Stimulated activated CD4-positive, alpha-beta T cell treated with anti-CD3 and anti-CD28 coated beads, TNF-alpha, amount 100 ng/mL, for 48 hours (primary cell): ENCODE data around the gene ADAMTS13.
"Not testable (repeated sequence)": the region's sequence is repeated elsewhere in the genome, so short reads cannot be mapped to it uniquely, and the experiment has no call there.

Experiments used
- DNase-seq, 3 donors: peaks; one replicate each; pipeline ENCODE4 v3.0.0-alpha.2; 2020; ENCODE audit warnings: low read depth in 3 of 3

The ADAMTS13 gene

DNA sequence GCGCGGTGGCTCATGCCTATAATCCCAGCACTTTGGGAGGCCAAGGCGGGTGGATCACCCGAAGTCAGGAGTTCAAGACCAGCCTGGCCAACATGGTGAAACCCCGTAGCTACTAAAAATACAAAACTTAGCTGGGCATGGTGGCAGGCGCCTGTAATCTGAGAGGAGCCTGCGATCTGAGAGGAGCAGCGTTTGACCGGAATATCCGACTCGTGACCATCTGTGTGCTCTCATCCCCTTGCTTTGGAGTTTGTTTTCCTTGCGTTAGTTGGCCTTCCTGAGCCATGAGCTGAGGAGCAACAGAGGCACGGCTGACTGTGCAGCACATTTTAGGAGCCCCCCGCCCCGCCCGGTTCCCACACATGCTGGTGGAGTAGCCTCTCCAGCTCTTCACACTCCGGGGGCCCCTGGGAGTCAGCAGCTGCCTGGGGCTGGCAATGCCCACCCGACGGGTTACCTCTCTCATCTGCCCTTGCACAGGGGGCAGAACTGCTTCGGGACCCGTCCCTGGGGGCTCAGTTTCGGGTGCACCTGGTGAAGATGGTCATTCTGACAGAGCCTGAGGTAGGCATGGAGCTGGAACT is 3.0 kb downstream of the ADAMTS13 start:
- no peak for DNase-seq

DNA sequence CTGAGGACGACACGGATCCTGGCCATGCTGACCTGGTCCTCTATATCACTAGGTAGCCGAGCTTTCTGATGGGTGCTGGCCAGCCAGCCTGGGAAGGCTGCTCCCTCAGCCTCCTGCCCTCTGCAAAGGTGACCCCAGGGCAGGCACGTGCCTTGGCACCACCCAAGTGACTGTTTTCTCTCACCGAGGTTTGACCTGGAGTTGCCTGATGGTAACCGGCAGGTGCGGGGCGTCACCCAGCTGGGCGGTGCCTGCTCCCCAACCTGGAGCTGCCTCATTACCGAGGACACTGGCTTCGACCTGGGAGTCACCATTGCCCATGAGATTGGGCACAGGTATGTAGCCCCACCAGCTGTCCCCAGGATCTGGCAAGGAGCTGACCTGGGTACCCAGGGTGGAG is 3.8 kb downstream of the ADAMTS13 start:
- DNase-seq, result no peak

DNA sequence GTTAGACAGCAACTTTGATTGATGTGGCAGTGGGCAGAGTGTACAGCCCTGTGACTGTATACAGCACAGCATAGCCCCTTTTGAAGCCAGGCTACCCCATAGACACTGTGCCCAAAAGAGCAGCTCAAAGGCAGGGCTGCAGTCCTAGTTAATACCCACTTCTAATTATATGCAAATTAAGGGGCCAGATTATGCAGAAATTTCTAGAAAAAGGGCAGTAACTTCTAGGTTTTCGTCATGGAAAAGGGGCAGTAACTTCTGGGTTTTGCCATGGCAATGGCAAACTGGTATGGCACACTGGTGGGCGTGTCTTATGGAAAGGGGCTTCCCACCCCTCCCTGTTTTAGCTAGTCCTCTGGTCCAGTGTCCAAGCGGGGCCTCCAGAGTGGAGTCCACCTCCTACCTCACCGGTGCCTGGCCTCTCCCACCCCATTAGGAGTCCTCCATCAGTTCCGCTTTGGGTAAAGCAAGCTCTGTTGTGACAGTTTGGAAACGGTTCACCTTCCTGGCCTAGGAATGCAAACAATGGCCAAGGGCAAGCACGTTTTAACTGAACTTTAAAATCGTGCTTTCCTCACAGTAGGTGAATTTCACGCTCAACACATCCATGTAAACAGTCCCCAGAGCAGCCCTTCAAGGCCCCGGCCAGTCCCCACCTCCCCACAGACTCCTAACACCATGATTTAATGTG is 5.6 kb downstream of the ADAMTS13 start:
- DNase-seq, result no peak

GRCh38 chr9:133428617-133429101 is 6.5 kb downstream of the ADAMTS13 start:
- DNase-seq, result no peak

GRCh38 chr9:133429214-133429613 is 7.0 kb downstream of the ADAMTS13 start:
- no peak for DNase-seq

- DNase-seq, result no peak
Observed at GRCh38 chr9:133429641-133430161, 7.5 kb downstream of the ADAMTS13 start.

GRCh38 chr9:133430244-133430643 is 8.1 kb downstream of the ADAMTS13 start:
- DNase-seq, result no peak

DNA sequence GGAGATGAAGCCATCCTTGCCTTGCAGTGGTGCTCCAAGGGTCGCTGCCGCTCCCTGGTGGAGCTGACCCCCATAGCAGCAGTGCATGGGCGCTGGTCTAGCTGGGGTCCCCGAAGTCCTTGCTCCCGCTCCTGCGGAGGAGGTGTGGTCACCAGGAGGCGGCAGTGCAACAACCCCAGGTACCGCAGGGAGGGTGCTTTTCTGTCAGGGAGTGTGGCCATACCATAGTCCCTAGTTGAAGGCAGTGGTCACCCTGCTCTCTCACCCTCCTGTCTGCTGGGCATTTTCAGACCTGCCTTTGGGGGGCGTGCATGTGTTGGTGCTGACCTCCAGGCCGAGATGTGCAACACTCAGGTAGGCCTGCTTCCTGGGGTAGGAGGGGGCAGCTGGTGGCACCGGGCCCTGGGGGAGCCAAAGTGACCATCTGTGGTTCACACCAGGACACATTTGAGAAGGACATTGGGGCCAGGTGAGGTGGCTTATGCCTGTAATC is 11.2 kb downstream of the ADAMTS13 start:
- DNase-seq, result no peak

DNA sequence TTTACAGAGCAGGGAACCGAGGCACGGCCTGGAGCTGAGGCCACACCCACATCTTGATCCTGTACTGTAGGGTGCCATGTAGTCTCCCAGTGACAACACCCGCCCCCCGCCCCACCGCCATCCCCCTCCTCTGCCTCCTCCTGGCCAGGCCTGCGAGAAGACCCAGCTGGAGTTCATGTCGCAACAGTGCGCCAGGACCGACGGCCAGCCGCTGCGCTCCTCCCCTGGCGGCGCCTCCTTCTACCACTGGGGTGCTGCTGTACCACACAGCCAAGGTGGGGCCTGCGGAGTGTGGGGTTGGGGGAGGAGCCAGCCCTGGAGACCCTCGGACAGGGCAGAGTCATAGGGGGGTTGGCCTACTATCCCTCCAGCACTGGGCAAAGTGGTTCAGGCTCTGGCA is 14.5 kb downstream of the ADAMTS13 start:
- no peak for DNase-seq

GRCh38 chr9:133437753-133438531 is 15.8 kb downstream of the ADAMTS13 start:
- DNase-seq, result no peak

GRCh38 chr9:133439337-133439736 is 17.2 kb downstream of the ADAMTS13 start:
- no peak for DNase-seq

GRCh38 chr9:133440874-133441273 is 18.7 kb downstream of the ADAMTS13 start:
- no peak for DNase-seq

- DNase-seq, result no peak
Observed at GRCh38 chr9:133441571-133441970, 19.4 kb downstream of the ADAMTS13 start.

- DNase-seq, result no peak
Observed at GRCh38 chr9:133443248-133443647, 21.1 kb downstream of the ADAMTS13 start.

DNA sequence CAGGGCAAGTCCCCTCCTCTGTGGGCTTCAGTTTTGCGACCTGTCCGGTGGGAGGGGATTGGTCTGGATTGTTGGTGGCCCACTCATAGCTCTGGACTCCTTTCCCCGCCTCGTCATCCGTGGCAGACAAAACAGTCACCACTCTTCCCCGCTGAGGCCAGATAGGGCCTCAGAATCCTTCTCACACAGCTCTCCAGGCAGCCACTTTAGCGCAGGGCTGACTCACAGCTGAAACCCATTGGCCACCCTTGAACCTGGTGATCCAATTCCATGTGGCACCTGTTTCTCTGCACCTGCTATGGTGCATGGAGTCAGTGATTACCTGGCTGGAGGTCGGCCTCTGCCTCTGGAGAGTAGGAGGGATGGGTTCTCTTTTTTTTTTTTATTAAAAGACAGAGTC is 21.8 kb downstream of the ADAMTS13 start:
- no peak for DNase-seq

DNA sequence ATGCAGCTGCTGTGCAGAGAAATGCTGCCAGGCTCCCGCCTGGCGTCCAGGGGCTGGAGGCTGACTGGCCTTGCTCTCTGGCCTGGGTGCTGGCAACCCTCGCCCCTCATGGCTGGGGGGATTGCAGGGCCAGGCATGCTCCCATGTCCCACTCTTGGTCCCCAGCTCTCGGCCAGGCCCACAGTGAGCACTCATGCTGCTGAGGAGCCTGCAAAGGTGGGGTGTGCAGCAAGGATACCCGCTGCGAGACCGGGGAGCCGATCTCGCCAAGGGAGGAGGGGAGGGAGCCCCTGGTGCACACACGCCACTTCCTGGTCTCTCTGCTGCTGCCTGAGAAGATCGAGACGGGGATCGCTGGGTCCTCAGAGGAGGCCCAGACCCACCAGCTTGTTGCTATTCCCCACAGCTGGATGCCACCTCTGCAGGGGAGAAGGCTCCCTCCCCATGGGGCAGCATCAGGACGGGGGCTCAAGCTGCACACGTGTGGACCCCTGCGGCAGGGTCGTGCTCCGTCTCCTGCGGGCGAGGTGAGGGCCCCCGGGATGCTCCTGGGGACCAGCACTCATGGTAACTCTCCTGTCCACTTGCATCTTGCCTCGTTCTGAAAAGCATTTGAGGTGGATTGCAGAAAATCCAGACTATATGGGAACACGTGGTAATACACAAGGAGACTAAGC is 23.3 kb downstream of the ADAMTS13 start:
- no peak for DNase-seq

GRCh38 chr9:133448487-133448972 is 26.4 kb downstream of the ADAMTS13 start:
- DNase-seq, result no peak

GRCh38 chr9:133449760-133450159 is 27.6 kb downstream of the ADAMTS13 start:
- DNase-seq, result no peak

GRCh38 chr9:133451865-133452264 is 29.7 kb downstream of the ADAMTS13 start:
- DNase-seq, result not testable (repeated sequence)

DNA sequence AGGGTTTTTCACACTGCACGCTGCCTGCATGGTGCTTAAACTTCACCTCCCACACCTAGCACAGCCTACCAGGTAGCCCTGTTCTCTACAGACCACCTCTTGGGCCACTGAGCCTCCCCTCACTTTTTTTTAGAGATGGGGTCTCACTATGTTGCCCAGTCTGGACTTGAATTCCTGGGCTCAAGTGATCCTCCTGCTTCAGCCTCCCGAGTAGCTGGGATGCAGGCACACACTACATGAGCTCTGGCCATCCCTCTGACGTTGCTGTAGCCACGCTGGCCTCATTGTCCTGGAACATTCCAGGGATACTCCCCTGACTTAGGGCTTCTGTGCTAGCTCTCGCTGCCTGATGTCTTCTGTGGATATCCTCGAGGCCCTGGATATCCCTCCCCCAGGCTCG is 30.4 kb downstream of the ADAMTS13 start:
- no peak for DNase-seq

DNA sequence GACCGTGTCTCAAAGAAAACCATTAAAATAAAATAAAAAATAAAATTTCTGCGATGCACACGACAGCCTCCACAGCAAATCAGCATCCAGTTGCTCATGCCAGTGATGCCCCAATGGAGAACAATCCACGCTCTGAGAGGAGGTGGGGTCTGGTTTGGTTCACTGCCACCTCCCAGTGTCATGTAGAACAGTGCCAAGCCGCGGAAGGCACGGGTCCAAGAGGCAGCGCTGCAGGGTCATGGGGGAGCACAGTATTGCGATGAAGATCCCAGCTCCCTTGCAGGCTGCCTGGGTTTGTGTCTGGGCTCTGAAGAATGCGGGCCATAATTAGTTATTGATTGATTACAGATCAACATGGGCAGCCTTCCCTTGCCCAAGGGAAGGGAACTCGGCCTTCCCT is 31.5 kb downstream of the ADAMTS13 start:
- no peak for DNase-seq

- no peak for DNase-seq
Observed at GRCh38 chr9:133454325-133454724, 32.2 kb downstream of the ADAMTS13 start.
